Measurements from ENCODE around the gene DDAH1. TPM values are rescaled to one million over a fixed set of nuclear protein-coding genes. Genes with fewer than 3 reads are reported as not detected.
A peak's percentile ranks its signal among the peaks of the same experiment; 100 is the strongest.

Gene DDAH1
- total RNA-seq, 4 donors from 2014 or later, result 11.2 to 16.7 (median 15.8) TPM

DNA sequence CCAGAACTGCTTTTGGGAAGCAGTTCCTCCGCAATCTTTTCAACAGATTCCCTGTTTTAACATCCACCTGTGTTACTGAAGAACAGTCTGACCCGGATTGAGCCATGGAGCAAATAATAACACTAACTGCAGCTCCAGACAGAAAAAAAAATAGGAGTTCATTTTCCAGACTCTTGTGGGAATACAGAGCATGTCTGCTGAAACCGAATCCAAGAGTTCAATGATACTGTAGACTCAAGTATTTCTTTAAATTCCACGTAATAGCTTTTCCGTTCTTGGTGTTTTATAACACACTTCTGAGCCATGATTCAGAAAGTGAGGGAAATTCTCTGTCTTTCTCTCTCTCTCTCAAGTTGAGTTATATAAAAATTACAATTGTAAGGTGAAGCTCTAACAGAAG is 60.6 kb downstream of the DDAH1 start:
- TF ChIP-seq, protein P1, sequence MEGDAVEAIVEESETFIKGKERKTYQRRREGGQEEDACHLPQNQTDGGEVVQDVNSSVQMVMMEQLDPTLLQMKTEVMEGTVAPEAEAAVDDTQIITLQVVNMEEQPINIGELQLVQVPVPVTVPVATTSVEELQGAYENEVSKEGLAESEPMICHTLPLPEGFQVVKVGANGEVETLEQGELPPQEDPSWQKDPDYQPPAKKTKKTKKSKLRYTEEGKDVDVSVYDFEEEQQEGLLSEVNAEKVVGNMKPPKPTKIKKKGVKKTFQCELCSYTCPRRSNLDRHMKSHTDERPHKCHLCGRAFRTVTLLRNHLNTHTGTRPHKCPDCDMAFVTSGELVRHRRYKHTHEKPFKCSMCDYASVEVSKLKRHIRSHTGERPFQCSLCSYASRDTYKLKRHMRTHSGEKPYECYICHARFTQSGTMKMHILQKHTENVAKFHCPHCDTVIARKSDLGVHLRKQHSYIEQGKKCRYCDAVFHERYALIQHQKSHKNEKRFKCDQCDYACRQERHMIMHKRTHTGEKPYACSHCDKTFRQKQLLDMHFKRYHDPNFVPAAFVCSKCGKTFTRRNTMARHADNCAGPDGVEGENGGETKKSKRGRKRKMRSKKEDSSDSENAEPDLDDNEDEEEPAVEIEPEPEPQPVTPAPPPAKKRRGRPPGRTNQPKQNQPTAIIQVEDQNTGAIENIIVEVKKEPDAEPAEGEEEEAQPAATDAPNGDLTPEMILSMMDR (IDR thresholded peaks at IDR 0.05), result no peak
- ATAC-seq (ENCODE audit: low FRiP score) (no peak), DNase-seq (ENCODE audit: low spot score) (no peak)

DNA sequence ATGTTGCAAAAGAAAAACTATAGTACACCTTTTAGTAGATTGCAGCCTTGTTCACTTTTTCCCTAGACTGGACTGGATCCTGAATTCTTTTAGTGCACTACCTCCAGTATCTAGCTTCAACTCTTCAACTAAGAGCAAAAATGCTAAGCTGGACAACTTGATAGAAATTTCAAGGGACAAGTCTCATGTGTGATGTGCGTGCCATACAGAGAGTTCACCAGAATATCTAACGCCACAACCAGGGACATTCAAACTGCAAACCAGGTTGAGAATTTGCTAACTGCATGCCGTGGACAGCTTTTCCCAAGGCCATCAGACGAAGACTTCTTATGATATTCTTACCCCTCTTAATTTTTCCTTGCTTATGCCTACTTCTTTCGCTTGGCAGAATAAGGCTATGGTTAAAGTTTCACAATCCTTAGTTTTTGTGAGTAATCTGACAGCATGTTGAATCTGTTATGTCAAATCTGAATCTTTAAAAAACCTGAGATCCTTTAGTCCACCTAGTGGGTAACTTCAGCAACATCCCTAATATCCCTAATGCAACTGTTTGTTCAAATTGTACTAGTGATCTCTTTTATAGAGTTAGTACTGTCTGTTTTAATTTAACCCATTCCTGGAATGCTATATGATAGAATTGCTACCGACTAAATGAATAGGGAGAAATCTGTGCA is 66.4 kb downstream of the DDAH1 start:
- TF ChIP-seq, protein P1 (IDR thresholded peaks at IDR 0.05), result no peak
- DNase-seq (ENCODE audit: low spot score) (no peak), ATAC-seq (ENCODE audit: low FRiP score) (peak; percentile 66)

DNA sequence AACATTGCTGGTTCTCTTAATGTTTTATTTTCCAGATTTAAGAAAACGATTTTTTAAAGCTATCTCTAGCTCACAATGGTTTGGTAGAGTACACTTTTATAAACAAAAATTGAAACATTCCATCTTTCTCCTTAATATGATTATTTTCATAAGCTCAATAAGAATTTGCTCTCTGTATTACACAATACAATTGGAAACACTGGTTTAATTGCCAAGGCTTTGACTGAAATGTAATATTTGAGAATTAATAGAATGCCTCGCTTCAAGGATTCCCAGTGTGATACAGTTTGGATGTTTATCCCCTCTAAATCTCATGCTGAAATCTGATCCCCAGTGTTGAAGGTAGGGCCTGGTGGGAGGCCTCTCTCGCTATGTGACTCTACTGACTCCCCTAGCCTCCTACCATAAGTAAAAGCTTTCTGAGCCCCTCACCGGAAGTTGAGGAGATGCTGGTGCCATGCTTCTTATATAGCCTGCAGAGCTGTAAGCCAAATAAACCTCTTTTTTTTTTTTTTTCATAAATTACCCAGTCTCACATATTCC is 67.4 kb downstream of the DDAH1 start:
- ATAC-seq (ENCODE audit: low FRiP score) (no peak), DNase-seq (ENCODE audit: low spot score) (no peak)
- TF ChIP-seq, protein P1 (IDR thresholded peaks at IDR 0.05), result no peak

DNA sequence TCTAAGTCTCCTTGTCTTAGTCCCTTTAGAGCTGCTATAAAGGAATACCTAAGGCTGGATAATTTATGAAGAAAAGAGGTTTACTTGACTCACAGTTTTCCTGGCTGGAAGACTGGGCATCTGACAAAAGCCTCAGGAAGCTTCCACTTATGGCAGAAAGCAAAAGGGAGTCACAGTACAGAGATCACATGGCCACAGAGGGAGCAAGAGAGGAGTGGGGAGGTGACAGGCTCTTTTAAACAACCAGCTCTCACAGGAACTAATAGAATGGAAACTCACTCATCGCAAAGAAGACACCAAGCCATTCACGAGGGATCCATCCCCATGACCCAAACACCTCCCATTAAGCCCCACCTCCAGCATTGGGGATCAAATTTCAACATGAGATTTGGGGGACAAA is 68.8 kb downstream of the DDAH1 start:
- no peak for ATAC-seq (ENCODE audit: low FRiP score)
- no peak for DNase-seq (ENCODE audit: low spot score)
- TF ChIP-seq, protein P1 (IDR thresholded peaks at IDR 0.05), result no peak

DNA sequence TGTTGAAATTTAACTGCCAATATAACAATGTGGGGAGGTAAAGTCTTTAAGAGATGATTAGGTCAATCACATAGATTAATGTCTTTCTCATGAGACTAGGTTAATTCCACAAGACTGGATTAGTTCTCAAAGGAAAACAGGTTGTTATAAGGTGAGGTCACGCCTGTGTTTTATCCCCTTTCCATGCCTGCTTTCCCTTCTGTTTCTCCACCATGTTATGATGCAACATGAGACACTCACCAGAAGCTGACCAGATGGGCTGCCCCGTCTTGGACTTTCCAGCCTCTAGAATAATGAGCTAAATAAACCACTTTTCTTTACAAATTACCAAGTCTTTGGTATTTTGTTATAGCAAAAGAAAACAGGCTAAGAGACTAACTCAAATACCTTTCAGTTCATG is 70.8 kb downstream of the DDAH1 start:
- no peak for ATAC-seq (ENCODE audit: low FRiP score)
- no peak for DNase-seq (ENCODE audit: low spot score)
- TF ChIP-seq, protein P1 (IDR thresholded peaks at IDR 0.05), result no peak

DNA sequence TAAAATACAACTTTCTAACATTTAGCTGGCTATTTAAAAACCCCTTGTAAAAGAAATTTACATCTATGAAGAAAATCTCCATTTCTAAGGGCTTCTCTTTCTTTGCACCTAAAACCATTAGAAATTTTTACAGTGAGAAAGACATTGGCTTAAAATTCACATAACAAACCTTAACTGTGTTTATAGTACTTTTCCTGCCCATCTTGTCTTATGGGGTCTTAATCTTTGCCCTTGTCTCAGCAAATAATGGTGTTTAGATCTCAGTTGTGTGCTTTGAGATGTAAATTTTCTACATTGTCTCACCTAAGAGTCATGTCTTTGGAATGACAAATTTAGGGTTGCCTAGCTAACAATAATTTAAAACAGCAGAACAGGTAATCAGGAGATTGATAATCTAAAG is 71.5 kb downstream of the DDAH1 start:
- TF ChIP-seq, protein P1 (IDR thresholded peaks at IDR 0.05), result no peak
- no peak for DNase-seq (ENCODE audit: low spot score)
- ATAC-seq (ENCODE audit: low FRiP score), result no peak

DNA sequence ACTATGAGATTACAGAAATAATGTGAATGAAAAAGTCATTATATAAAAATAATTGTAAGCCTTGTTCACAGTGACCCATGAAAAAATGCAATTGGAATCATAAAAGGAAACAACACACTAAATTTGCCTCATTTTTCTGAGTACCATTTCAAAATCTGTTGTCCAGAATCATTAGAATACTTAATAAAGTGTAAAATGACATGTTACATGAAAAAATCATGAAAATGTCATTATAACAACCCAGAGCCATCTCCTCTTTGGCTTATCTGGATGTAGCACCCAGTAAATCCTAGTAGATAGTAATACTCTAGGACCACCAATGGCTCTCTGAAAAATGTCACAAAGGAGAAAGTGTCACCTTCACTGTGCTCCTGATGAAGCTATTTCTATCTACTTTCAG is 76.5 kb downstream of the DDAH1 start:
- DNase-seq (ENCODE audit: low spot score) (no peak), ATAC-seq (ENCODE audit: low FRiP score) (no peak)
- TF ChIP-seq, protein P1 (IDR thresholded peaks at IDR 0.05), result no peak

All from omental fat pad (tissue), 4 donors.